HepG2 (cell line): Measurements from ENCODE around the gene APBB1. TPM values are rescaled to one million over a fixed set of nuclear protein-coding genes. Genes with fewer than 3 reads are reported as not detected.

Source experiments
- ATAC-seq: fragments of 200-7000 bp; cut with Tn5 transposase; 3 replicates; pipeline ENCODE4 v1.9.1; 2020; ENCODE audit warnings: mild to moderate bottlenecking, moderate library complexity
- BruUV-seq: library from RNA; stranded (reverse); fragments of 400-500 nt; replicated peaks from 2 replicates; lab custom pipeline; 2021; lab: Mats Ljungman, UMichigan
- CTCF ChIA-PET: fragments of 300-600 bp; formaldehyde crosslinking; extraction: SDS; loops from one replicate; lab custom pipeline; 2021; ENCODE audit warnings: low total read pairs, inconsistent platforms, low intra/inter-chr PET ratio; lab: Yijun Ruan, JAX
- POLR2A ChIA-PET: fragments of 350-600 bp; sonication (Branson Sonifier 250); formaldehyde crosslinking; loops from one replicate; lab custom pipeline; 2020; ENCODE audit warnings: antibody characterized with exemption, inconsistent platforms; lab: Yijun Ruan, JAX
- DNase-seq: peaks from one replicate; pipeline ENCODE4 v3.0.0-alpha.2; 2015; ENCODE audit warnings: low spot score
- FAIRE-seq: peaks from 3 replicates; lab custom pipeline; 2011; peaks lifted over from hg19 to GRCh38; lab: Jason Lieb, UNC
- H2AFZ ChIP-seq: one replicate; pipeline ENCODE4 v1.6.1; 2011; ENCODE audit warnings: low read length, inconsistent platforms
- H3K27ac ChIP-seq: fragments of 300-600 bp; 3 replicates; pipeline ENCODE4 v1.8.0; 2011; ENCODE audit warnings: mixed run types, mild to moderate bottlenecking, mixed read lengths, low read length, inconsistent platforms; ENCODE audit not compliant: insufficient read depth; ENCODE audit errors: extremely low read length
- H3K27me3 ChIP-seq, 2 experiments: fragments of 200-600 bp in 1 of 2; 2 replicates in 1 of 2; 3 replicates in 1 of 2; pipeline versions ENCODE4 v1.6.0 to v1.8.0; 2011; ENCODE audit warnings: low read length in 2 of 2, mild to moderate bottlenecking in 2 of 2, moderate library complexity in 2 of 2, inconsistent platforms in 1 of 2; ENCODE audit not compliant: insufficient read depth in 2 of 2, control insufficient read depth in 1 of 2
- H3K36me3 ChIP-seq, 2 experiments: fragments of 200-600 bp in 1 of 2; replicated peaks in 1 of 2; 2 replicates in 1 of 2; 3 replicates in 1 of 2; pipeline versions ENCODE4 v1.5.1 to v1.8.0; 2011; ENCODE audit warnings: low read length in 2 of 2, inconsistent platforms in 1 of 2; ENCODE audit not compliant: insufficient read depth in 2 of 2, control insufficient read depth in 1 of 2
- H3K4me1 ChIP-seq: 2 replicates; pipeline ENCODE4 v1.5.1; 2012; ENCODE audit warnings: low read length, inconsistent platforms; ENCODE audit not compliant: insufficient read depth
- H3K4me2 ChIP-seq: 2 replicates; pipeline ENCODE4 v1.6.0; 2011; ENCODE audit warnings: low read depth, low read length, inconsistent platforms
- H3K4me3 ChIP-seq, 3 experiments: fragments of 200-600 bp in 1 of 3; sonication (generic), shearing (Covaris generic) in 1 of 3; replicated peaks in 1 of 3; 2 replicates each; pipeline ENCODE4 v1.5.1; 2011 to 2016; ENCODE audit warnings: low read length in 3 of 3, inconsistent platforms in 2 of 3, low read depth in 2 of 3, mild to moderate bottlenecking in 2 of 3, control low read depth in 1 of 3, mixed read lengths in 1 of 3; ENCODE audit not compliant: insufficient read depth in 1 of 3
- H3K79me2 ChIP-seq: one replicate; pipeline ENCODE4 v1.6.1; 2011; ENCODE audit warnings: low read length, inconsistent platforms; ENCODE audit not compliant: insufficient read depth
- H3K9ac ChIP-seq: 2 replicates; pipeline ENCODE4 v1.6.0; 2011; ENCODE audit warnings: mild to moderate bottlenecking, low read depth, low read length, inconsistent platforms; ENCODE audit not compliant: insufficient read depth
- H3K9me3 ChIP-seq: 2 replicates; pipeline ENCODE4 v1.5.1; 2012; ENCODE audit warnings: mild to moderate bottlenecking, low read length
- H4K20me1 ChIP-seq: 2 replicates; pipeline ENCODE4 v1.6.0; 2011; ENCODE audit warnings: inconsistent platforms, mild to moderate bottlenecking, low read length, moderate library complexity; ENCODE audit not compliant: insufficient read depth
- ATF1 ChIP-seq: IDR thresholded peaks from 2 replicates; pipeline ENCODE4 v1.6.1; 2016; ENCODE audit warnings: mild to moderate bottlenecking, control low read depth
- HES4 ChIP-seq: sonication (generic); formaldehyde crosslinking; IDR thresholded peaks from 2 replicates; pipeline ENCODE4 v1.9.0; 2021; ENCODE audit warnings: mild to moderate bottlenecking, missing genetic modification reagents, borderline replicate concordance
- JUNB ChIP-seq: sonication (generic); formaldehyde crosslinking; IDR thresholded peaks from 2 replicates; pipeline ENCODE4 v1.8.0; 2022; ENCODE audit warnings: missing genetic modification reagents, mild to moderate bottlenecking, borderline replicate concordance
- NR2F1 ChIP-seq, 2 experiments: fragments of 450-650 bp in 1 of 2; formaldehyde crosslinking in 1 of 2; IDR thresholded peaks; 2 replicates each; pipeline versions ENCODE4 v1.5.0 to v1.6.1; 2016 to 2020; ENCODE audit warnings: mild to moderate bottlenecking in 1 of 2, missing compliant biosample characterization in 1 of 2, missing genetic modification reagents in 1 of 2, moderate library complexity in 1 of 2
- NR2F2 ChIP-seq: IDR thresholded peaks from 2 replicates; pipeline ENCODE4 v1.6.1; 2012; ENCODE audit warnings: low read depth, inconsistent platforms, borderline replicate concordance
- POLR2G ChIP-seq: fragments of 200-400 bp; formaldehyde crosslinking; IDR thresholded peaks from 2 replicates; pipeline ENCODE4 v1.6.1; 2018; ENCODE audit warnings: mild to moderate bottlenecking, low read depth, low read length, moderate library complexity
- RXRA ChIP-seq: sonication (generic); formaldehyde crosslinking; IDR thresholded peaks from 2 replicates; pipeline ENCODE4 v1.5.1; 2020; ENCODE audit warnings: missing genetic modification reagents
- SAP130 ChIP-seq: IDR thresholded peaks from 2 replicates; pipeline ENCODE4 v1.6.1; 2016; ENCODE audit warnings: low read depth
- SMAD1 ChIP-seq: sonication (generic); formaldehyde crosslinking; IDR thresholded peaks from 2 replicates; pipeline ENCODE4 v1.4.0; 2020; ENCODE audit warnings: missing genetic modification reagents, low read depth, mild to moderate bottlenecking, borderline replicate concordance
- ZBTB3 ChIP-seq: sonication (generic); formaldehyde crosslinking; IDR thresholded peaks from 2 replicates; pipeline ENCODE4 v1.4.0; 2020; ENCODE audit warnings: low read depth, mild to moderate bottlenecking, moderate library complexity, missing genetic modification reagents, borderline replicate concordance
- ZMYM4 ChIP-seq: sonication (generic); formaldehyde crosslinking; IDR thresholded peaks from 2 replicates; pipeline ENCODE4 v1.8.1; 2023; ENCODE audit warnings: mild to moderate bottlenecking, missing genetic modification reagents
- ZNF12 ChIP-seq: sonication (generic); formaldehyde crosslinking; IDR thresholded peaks from 2 replicates; pipeline ENCODE4 v1.5.0; 2020; ENCODE audit warnings: missing genetic modification reagents
- ZNF253 ChIP-seq: sonication (generic); formaldehyde crosslinking; IDR thresholded peaks from 2 replicates; pipeline ENCODE4 v1.8.0; 2022; ENCODE audit warnings: mild to moderate bottlenecking, missing genetic modification reagents, borderline replicate concordance
- ZNF761 ChIP-seq: sonication (generic); formaldehyde crosslinking; conservative IDR thresholded peaks from 2 replicates; pipeline ENCODE4 v1.4.0; 2020; ENCODE audit warnings: mild to moderate bottlenecking, missing genetic modification reagents
- WGBS: methylation state at CpG from one replicate; pipeline ENCODE4 v1.1.6; 2017; ENCODE audit warnings: low lambda C conversion rate; 5-methylcytosine and 5-hydroxymethylcytosine counted together
- in situ Hi-C: cut with HindIII; loops from 2 replicates; pipeline ENCODE4 v1.10.0; 2017; ENCODE audit warnings: low pct_unique_long_range_greater_than_20kb; ENCODE audit not compliant: extremely low pct_ligation_motif_present
- intact Hi-C: fragments of 100-400 bp; cut with micrococcal nuclease; formaldehyde crosslinking; loops from one replicate; pipeline ENCODE4 v1.10.0; 2022; ENCODE audit not compliant: unreplicated experiment
- polyA plus RNA-seq, 8 experiments: library from polyadenylated mRNA; depleted of rRNA in 3 of 8; stranded (reverse) in 7 of 8; unstranded in 1 of 8; fragments of >200 nt; fragmentation: Illumina TruSeq in 4 of 8; extraction: Trizol in 4 of 8; gene quantifications; 2 replicates each; pipeline versions ENCODE4 v1.2.1 to v1.2.3, GENCODE V29; 2011 to 2016; ENCODE audit warnings: low read depth in 4 of 8, missing spikeins in 1 of 8, mixed read lengths in 1 of 8; ENCODE audit not compliant: insufficient read depth in 1 of 8
- total RNA-seq, 5 experiments: library from RNA; depleted of rRNA; stranded (reverse); fragments of >200 nt; fragmentation: Illumina TruSeq; extraction: Trizol; gene quantifications; 2 replicates each; pipeline ENCODE4 v1.2.3, GENCODE V29; 2016; ENCODE audit warnings: low read depth in 1 of 5
- TF ChIP-seq, protein P1 (sequence below): sonication (generic); formaldehyde crosslinking; IDR thresholded peaks from 2 replicates; pipeline ENCODE4 v1.8.0; 2022; ENCODE audit warnings: missing genetic modification reagents, mild to moderate bottlenecking, moderate library complexity, borderline replicate concordance
- TF ChIP-seq, protein P2 (sequence below): sonication (generic); formaldehyde crosslinking; IDR thresholded peaks from 2 replicates; pipeline ENCODE4 v1.5.1; 2020; ENCODE audit warnings: missing genetic modification reagents, mild to moderate bottlenecking, borderline replicate concordance

APBB1 gene
- total and polyA plus RNA-seq, 2 of the 13 experiments (the other 11 are each of a cell fraction or from before 2014, with no cell fraction given): 1.7 to 3.5 TPM

DNA sequence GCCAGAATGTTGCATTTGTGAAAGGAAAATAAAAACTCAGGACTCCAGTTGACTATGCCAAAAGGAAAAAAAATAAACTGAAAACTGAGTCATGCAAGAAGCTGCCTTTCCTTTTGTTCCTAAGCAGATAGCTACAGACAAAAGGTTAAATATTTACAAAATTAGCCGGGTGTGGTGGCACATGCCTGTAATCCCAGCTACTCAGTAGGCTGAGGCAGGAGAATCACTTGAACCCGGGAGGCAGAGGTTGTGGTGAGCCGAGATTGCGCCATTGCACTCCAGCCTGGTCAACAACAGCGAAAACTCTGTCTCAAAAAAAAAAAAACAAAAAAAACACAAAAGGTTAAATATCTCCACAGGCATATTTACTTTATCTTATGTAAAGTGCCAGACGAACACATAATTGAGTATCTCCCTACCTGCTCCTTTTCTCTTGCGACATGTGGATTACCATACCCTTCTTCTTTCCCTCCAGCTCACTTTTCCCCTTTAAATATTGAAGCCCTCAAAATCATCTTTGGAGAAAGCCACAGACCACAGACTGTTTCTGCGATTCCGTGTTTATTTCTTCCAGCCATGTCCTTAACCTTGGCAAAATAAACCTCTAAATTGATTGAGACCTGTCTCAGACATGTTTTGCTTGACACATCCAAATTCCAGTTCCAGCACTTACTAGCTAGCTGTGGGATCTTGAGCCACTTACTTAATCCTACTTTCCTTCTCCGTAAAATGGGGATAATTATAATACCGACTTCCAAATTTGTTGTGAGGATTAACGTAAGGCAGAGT lies 30.9 kb downstream of the APBB1 start:
- 10% methylated on average over 12 of the region's 12 CpGs for WGBS
- Histone ChIP-seq H2AFZ (no peak overlapping the region), H3K9ac (no peak overlapping the region), H3K27me3 (peaks cover 0 to 1% of the 10 kb centered on the region in 2 experiments; a peak in 4 of 5 replicates), H3K4me3 (no peak overlapping the region), H3K4me2 (peak overlapping the region; percentile 21), H3K9me3 (no peaks in the 10 kb centered on the region), H3K36me3 (no peaks in the 10 kb centered on the region), H3K27ac (no peak overlapping the region), H3K4me1 (peaks cover 36% of the 10 kb centered on the region), H4K20me1 (no peaks in the 10 kb centered on the region), H3K79me2 (no peaks in the 10 kb centered on the region)
- intact Hi-C loops: loop anchor here (5.0 to 10.0 kb wide), 2 partner anchors 94 to 297 kb away; partner anchors contain the start of genes ARFIP2, MRPL17 and TIMM10B
- POLR2A ChIA-PET: interaction anchor here (0.6 to 2.4 kb wide), 7 partner anchors 11 to 231 kb away, joined by 3 to 18 read pairs (median 5); partner anchors contain the start of genes APBB1, ARFIP2, HPX and TIMM10B
- CTCF ChIA-PET: no interaction called here
- no peak for ATAC-seq
- FAIRE-seq: no peak
- peak; percentile 51 for DNase-seq
- no TSS peak for BruUV-seq
- in situ Hi-C loops: loop anchor here (10.0 kb wide), 1 partner anchor 117 kb away; no protein-coding TSS in a partner anchor
- TF ChIP-seq SMAD1 (CRISPR knock-in tag) (no peak), ZBTB3 (CRISPR knock-in tag) (no peak), HES4 (CRISPR knock-in tag) (no peak), ZNF12 (no peak), ATF1 (CRISPR knock-in tag) (no peak), NR2F1 (CRISPR knock-in tag; IDR thresholded peaks at IDR 0.05) (no peak), SAP130 (0 out of 2 replicates have a peak, but pooled peaks have one; percentile 34), NR2F2 (peak; percentile 37; the same call in 1 of the 2 replicates), POLR2G (no peak), ZMYM4 (no peak; the same call in 1 of the 2 replicates), ZNF761 (CRISPR knock-in tag) (no peak), RXRA (CRISPR knock-in tag) (no peak), ZNF253 (CRISPR knock-in tag) (no peak), JUNB (CRISPR knock-in tag) (peak; percentile 31; the same call in 1 of the 2 replicates)
- TF ChIP-seq, protein P1, sequence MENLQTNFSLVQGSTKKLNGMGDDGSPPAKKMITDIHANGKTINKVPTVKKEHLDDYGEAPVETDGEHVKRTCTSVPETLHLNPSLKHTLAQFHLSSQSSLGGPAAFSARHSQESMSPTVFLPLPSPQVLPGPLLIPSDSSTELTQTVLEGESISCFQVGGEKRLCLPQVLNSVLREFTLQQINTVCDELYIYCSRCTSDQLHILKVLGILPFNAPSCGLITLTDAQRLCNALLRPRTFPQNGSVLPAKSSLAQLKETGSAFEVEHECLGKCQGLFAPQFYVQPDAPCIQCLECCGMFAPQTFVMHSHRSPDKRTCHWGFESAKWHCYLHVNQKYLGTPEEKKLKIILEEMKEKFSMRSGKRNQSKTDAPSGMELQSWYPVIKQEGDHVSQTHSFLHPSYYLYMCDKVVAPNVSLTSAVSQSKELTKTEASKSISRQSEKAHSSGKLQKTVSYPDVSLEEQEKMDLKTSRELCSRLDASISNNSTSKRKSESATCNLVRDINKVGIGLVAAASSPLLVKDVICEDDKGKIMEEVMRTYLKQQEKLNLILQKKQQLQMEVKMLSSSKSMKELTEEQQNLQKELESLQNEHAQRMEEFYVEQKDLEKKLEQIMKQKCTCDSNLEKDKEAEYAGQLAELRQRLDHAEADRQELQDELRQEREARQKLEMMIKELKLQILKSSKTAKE: no peak
- TF ChIP-seq, protein P2, sequence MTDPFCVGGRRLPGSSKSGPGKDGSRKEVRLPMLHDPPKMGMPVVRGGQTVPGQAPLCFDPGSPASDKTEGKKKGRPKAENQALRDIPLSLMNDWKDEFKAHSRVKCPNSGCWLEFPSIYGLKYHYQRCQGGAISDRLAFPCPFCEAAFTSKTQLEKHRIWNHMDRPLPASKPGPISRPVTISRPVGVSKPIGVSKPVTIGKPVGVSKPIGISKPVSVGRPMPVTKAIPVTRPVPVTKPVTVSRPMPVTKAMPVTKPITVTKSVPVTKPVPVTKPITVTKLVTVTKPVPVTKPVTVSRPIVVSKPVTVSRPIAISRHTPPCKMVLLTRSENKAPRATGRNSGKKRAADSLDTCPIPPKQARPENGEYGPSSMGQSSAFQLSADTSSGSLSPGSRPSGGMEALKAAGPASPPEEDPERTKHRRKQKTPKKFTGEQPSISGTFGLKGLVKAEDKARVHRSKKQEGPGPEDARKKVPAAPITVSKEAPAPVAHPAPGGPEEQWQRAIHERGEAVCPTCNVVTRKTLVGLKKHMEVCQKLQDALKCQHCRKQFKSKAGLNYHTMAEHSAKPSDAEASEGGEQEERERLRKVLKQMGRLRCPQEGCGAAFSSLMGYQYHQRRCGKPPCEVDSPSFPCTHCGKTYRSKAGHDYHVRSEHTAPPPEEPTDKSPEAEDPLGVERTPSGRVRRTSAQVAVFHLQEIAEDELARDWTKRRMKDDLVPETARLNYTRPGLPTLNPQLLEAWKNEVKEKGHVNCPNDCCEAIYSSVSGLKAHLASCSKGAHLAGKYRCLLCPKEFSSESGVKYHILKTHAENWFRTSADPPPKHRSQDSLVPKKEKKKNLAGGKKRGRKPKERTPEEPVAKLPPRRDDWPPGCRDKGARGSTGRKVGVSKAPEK (CRISPR knock-in tag): no peak
